Peyer's patch (tissue), 4 donors: ENCODE results near the gene ROR1.

Experiments used
- POLR2A ChIP-seq, 2 donors: fragments of 450-650 bp; IDR thresholded peaks; one replicate each; pipeline ENCODE4 v1.5.1; 2017; ENCODE audit warnings: antibody characterized with exemption in 2 of 2, mild to moderate bottlenecking in 2 of 2, moderate library complexity in 2 of 2
- TF ChIP-seq, protein P1 (sequence below), 6 experiments: fragments of 450-650 bp in 4 of 6; fragments of 200-600 bp in 2 of 6; sonication (generic) in 1 of 6; IDR thresholded peaks; one replicate each; pipeline ENCODE4 v1.5.1; 2017 to 2019; ENCODE audit warnings: antibody characterized with exemption in 6 of 6, mild to moderate bottlenecking in 3 of 6, moderate library complexity in 1 of 6

DNA sequence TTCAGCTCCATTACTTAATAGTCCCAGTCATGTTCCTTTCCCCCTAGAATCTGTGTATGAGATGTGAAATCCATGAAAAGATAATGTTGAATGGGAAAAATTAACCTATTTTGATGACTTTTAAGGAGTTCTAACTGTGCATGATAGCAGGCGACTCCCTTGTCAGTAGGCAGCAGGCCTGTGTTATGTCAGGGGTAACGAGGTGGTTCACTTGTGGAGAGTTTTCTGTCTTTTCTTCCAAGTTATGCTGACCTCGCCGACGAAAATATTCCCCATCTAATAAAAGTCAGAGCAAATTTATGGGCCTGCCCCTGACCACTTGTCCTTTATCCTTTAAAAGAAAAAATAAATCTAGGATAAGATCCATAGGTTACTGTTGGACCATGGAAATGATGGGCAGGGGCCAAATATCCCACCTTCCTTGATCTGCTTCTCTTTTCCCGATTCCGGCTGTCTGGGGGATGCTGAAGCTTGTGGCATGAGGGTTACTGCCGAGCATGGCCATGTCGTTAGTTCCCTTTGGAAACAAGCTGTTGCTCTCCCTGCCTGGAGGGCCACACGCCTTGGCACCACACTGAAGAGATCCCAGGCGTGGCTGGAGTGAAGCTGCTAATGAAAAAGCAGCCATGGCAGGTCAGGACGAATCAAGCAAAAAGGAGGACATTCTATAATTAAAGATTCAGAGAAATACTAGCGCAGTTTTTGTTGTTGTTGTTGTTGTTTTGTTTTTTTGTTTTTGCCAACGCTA, 93.8 kb downstream of the ROR1 start:
- TF ChIP-seq, protein P1, sequence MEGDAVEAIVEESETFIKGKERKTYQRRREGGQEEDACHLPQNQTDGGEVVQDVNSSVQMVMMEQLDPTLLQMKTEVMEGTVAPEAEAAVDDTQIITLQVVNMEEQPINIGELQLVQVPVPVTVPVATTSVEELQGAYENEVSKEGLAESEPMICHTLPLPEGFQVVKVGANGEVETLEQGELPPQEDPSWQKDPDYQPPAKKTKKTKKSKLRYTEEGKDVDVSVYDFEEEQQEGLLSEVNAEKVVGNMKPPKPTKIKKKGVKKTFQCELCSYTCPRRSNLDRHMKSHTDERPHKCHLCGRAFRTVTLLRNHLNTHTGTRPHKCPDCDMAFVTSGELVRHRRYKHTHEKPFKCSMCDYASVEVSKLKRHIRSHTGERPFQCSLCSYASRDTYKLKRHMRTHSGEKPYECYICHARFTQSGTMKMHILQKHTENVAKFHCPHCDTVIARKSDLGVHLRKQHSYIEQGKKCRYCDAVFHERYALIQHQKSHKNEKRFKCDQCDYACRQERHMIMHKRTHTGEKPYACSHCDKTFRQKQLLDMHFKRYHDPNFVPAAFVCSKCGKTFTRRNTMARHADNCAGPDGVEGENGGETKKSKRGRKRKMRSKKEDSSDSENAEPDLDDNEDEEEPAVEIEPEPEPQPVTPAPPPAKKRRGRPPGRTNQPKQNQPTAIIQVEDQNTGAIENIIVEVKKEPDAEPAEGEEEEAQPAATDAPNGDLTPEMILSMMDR (IDR thresholded peaks at IDR 0.05) = no peak
- TF ChIP-seq POLR2A (IDR thresholded peaks at IDR 0.05) = no peak
